Spleen (tissue), 7 donors: ENCODE measurements around the gene GUCY1A2.

Experiments used
- POLR2A ChIP-seq, 3 donors: fragments of 450-650 bp; IDR thresholded peaks; one replicate each; pipeline ENCODE4 v1.5.1; 2017; ENCODE audit warnings: antibody characterized with exemption in 3 of 3, mild to moderate bottlenecking in 1 of 3
- TF ChIP-seq, protein P1 (sequence below), 11 experiments: fragments of 200-600 bp in 7 of 11; fragments of 450-650 bp in 4 of 11; sonication (generic) in 4 of 11; IDR thresholded peaks in 8 of 11; conservative IDR thresholded peaks in 3 of 11; 1 replicate in 7 of 11; 2 replicates in 4 of 11; pipeline versions ENCODE4 v1.4.0 to v1.8.0; 2016 to 2021; ENCODE audit warnings: antibody characterized with exemption in 11 of 11, inconsistent platforms in 4 of 11, mild to moderate bottlenecking in 1 of 11
- donor health status: DM: no; HTN: no; CAD: no; lungs with moderate emphysema.
- donor health status: DM: no; HTN: no; CAD: no.
- donor health status: DM: no; HTN: no; CAD: no.

GRCh38 chr11:106879832-106880546 is 138.3 kb downstream of the GUCY1A2 start:
- TF ChIP-seq, protein P1, sequence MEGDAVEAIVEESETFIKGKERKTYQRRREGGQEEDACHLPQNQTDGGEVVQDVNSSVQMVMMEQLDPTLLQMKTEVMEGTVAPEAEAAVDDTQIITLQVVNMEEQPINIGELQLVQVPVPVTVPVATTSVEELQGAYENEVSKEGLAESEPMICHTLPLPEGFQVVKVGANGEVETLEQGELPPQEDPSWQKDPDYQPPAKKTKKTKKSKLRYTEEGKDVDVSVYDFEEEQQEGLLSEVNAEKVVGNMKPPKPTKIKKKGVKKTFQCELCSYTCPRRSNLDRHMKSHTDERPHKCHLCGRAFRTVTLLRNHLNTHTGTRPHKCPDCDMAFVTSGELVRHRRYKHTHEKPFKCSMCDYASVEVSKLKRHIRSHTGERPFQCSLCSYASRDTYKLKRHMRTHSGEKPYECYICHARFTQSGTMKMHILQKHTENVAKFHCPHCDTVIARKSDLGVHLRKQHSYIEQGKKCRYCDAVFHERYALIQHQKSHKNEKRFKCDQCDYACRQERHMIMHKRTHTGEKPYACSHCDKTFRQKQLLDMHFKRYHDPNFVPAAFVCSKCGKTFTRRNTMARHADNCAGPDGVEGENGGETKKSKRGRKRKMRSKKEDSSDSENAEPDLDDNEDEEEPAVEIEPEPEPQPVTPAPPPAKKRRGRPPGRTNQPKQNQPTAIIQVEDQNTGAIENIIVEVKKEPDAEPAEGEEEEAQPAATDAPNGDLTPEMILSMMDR (IDR thresholded peaks at IDR 0.05 in 8 of 11, conservative IDR thresholded peaks at IDR 0.05 in 3 of 11) = no peak
- no peak for TF ChIP-seq POLR2A (IDR thresholded peaks at IDR 0.05)
